DOHH2 (cell line): ENCODE data around the gene IL22RA2.

ENCODE experiments used
- H3F3A ChIP-seq: fragments of 200-600 bp; sonication (generic), shearing (Covaris generic); 2 replicates; pipeline ENCODE4 v1.6.0; 2016; ENCODE audit warnings: antibody characterized with exemption, mild to moderate bottlenecking; ENCODE audit not compliant: control insufficient read depth, insufficient read depth
- H3K27ac ChIP-seq: fragments of 200-600 bp; sonication (generic); 2 replicates; pipeline ENCODE4 v1.5.1; 2014; ENCODE audit warnings: low read depth, mild to moderate bottlenecking, low read length, moderate library complexity
- H3K27me3 ChIP-seq: fragments of 200-600 bp; sonication (generic); 2 replicates; pipeline ENCODE4 v1.6.1; 2014; ENCODE audit warnings: mild to moderate bottlenecking, low read length, mixed read lengths; ENCODE audit not compliant: control insufficient read depth
- H3K36me3 ChIP-seq: fragments of 200-600 bp; sonication (generic); 2 replicates; pipeline ENCODE4 v1.6.1; 2014; ENCODE audit warnings: mild to moderate bottlenecking, low read length, moderate library complexity, mixed read lengths; ENCODE audit not compliant: control insufficient read depth
- H3K4me1 ChIP-seq: fragments of 200-600 bp; sonication (generic); 2 replicates; pipeline ENCODE4 v1.6.1; 2014; ENCODE audit warnings: mild to moderate bottlenecking, low read length, mixed read lengths; ENCODE audit not compliant: control insufficient read depth
- H3K4me2 ChIP-seq: fragments of 200-600 bp; sonication (generic); 2 replicates; pipeline ENCODE4 v1.6.0; 2014; ENCODE audit warnings: mild to moderate bottlenecking, low read length, moderate library complexity
- H3K4me3 ChIP-seq: fragments of 200-600 bp; sonication (generic); 2 replicates; pipeline ENCODE4 v1.5.1; 2014; ENCODE audit warnings: mild to moderate bottlenecking, low read length, mixed read lengths
- H3K79me2 ChIP-seq: fragments of 200-600 bp; sonication (generic); 2 replicates; pipeline ENCODE4 v1.6.1; 2014; ENCODE audit warnings: mild to moderate bottlenecking, low read length, mixed read lengths; ENCODE audit not compliant: control insufficient read depth
- H3K9me2 ChIP-seq: fragments of 200-600 bp; sonication (generic); replicated peaks from 2 replicates; pipeline ENCODE4 v1.6.1; 2014; ENCODE audit warnings: mild to moderate bottlenecking, low read length, mixed read lengths; ENCODE audit not compliant: control insufficient read depth
- H3K9me3 ChIP-seq: fragments of 200-600 bp; sonication (generic); 2 replicates; pipeline ENCODE4 v1.6.1; 2014; ENCODE audit warnings: antibody characterized with exemption, low read length, mixed read lengths; ENCODE audit not compliant: control insufficient read depth, insufficient read depth
- H4K20me1 ChIP-seq: fragments of 200-600 bp; sonication (generic); 2 replicates; pipeline ENCODE4 v1.6.0; 2014; ENCODE audit warnings: low read depth, mild to moderate bottlenecking, antibody characterized with exemption, low read length, moderate library complexity; ENCODE audit not compliant: control insufficient read depth, insufficient read depth
- CTCF ChIP-seq: fragments of 200-600 bp; sonication (generic); IDR thresholded peaks from one replicate; pipeline ENCODE4 v1.5.1; 2014; ENCODE audit warnings: antibody characterized with exemption, mild to moderate bottlenecking, low read depth, low read length; ENCODE audit not compliant: poor library complexity, severe bottlenecking
- EZH2phosphoT487 ChIP-seq: fragments of 200-600 bp; sonication (generic); IDR thresholded peaks from 2 replicates; pipeline ENCODE4 v1.6.1; 2017; ENCODE audit warnings: borderline replicate concordance, mild to moderate bottlenecking, antibody characterized with exemption, low read length, moderate library complexity, mixed read lengths

IL22RA2 gene

GRCh38 chr6:137203256-137203655 lies 29.8 kb upstream of the IL22RA2 start:
- H3K9me2 ChIP-seq = no peaks in the 10 kb centered on the region
- H3K9me3 ChIP-seq = peaks cover 9% of the 10 kb centered on the region; the same call in 1 of the 2 replicates
- TF ChIP-seq EZH2phosphoT487 = no peak
- no peak for TF ChIP-seq CTCF
- H4K20me1 ChIP-seq = no peaks in the 10 kb centered on the region
- no peak overlapping the region for H3K27ac ChIP-seq
- no peaks in the 10 kb centered on the region for H3F3A ChIP-seq
- peaks cover 8% of the 10 kb centered on the region for H3K79me2 ChIP-seq
- no peak overlapping the region for H3K4me2 ChIP-seq
- H3K4me1 ChIP-seq = peaks cover 15% of the 10 kb centered on the region
- H3K4me3 ChIP-seq = no peak overlapping the region
- no peaks in the 10 kb centered on the region for H3K27me3 ChIP-seq
- H3K36me3 ChIP-seq = peaks cover 77% of the 10 kb centered on the region

DNA sequence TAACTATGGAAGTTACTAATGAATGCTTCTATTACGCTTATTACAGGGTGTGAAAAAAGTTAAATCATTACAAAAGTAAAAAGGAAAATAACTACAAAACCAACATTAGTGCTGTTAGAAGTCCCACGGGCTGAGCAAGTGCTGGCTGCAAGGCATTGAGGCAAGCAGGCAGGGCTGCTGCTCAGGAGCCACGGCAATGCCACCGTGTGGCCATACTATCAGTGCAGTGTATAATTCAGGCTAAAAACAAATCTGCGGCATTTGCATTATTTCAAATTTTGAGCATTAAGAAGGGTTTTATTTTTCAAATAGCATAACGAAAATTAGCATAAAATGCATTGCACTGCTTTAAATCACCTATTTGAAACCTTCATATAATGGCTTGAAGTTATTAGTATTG lies 28.6 kb upstream of the IL22RA2 start:
- H3K9me2 ChIP-seq = no peaks in the 10 kb centered on the region
- peaks cover 9% of the 10 kb centered on the region for H3K4me1 ChIP-seq
- no peaks in the 10 kb centered on the region for H3K9me3 ChIP-seq
- H3K36me3 ChIP-seq = peaks cover 81% of the 10 kb centered on the region
- H3K79me2 ChIP-seq = no peaks in the 10 kb centered on the region
- no peak overlapping the region for H3K27ac ChIP-seq
- no peaks in the 10 kb centered on the region for H3K27me3 ChIP-seq
- no peaks in the 10 kb centered on the region for H4K20me1 ChIP-seq
- H3K4me3 ChIP-seq = no peak overlapping the region
- TF ChIP-seq EZH2phosphoT487 = no peak
- TF ChIP-seq CTCF = peak; percentile 54
- H3F3A ChIP-seq = no peaks in the 10 kb centered on the region
- no peak overlapping the region for H3K4me2 ChIP-seq

GRCh38 chr6:137201006-137201405 lies 27.6 kb upstream of the IL22RA2 start:
- no peaks in the 10 kb centered on the region for H3K79me2 ChIP-seq
- 0 out of 2 replicates have a peak, but pooled peaks cover 3% of the 10 kb centered on the region for H3K4me1 ChIP-seq
- no peak overlapping the region for H3K4me3 ChIP-seq
- no peak overlapping the region for H3K27ac ChIP-seq
- H3K9me2 ChIP-seq = no peaks in the 10 kb centered on the region
- H4K20me1 ChIP-seq = no peaks in the 10 kb centered on the region
- H3K27me3 ChIP-seq = no peaks in the 10 kb centered on the region
- H3K4me2 ChIP-seq = no peak overlapping the region
- H3F3A ChIP-seq = no peaks in the 10 kb centered on the region
- no peak for TF ChIP-seq EZH2phosphoT487
- H3K9me3 ChIP-seq = no peaks in the 10 kb centered on the region
- H3K36me3 ChIP-seq = peaks cover 71% of the 10 kb centered on the region

DNA sequence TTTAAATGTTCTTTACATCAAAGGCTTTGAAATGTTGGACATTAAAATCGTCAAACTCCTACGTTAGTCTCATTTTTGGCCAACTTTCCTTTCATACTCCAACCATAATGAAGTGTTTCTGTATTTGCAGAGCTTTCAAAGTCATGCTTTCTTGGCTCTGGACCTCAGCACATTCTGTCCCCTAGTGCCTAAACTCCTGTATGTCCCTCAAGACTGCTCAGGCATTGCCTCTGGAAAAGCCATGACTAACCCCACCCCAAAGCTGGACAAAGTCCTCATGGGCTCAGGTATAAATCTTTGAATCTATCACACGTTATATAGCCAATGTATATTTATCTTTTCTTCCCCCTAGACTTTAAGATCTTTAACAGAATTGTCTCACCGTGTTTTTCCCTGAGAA lies 26.8 kb upstream of the IL22RA2 start:
- Histone ChIP-seq H3K79me2 (no peaks in the 10 kb centered on the region), H4K20me1 (no peaks in the 10 kb centered on the region), H3K27me3 (no peaks in the 10 kb centered on the region), H3K9me2 (no peaks in the 10 kb centered on the region), H3K36me3 (peaks cover 64% of the 10 kb centered on the region), H3K4me1 (0 out of 2 replicates have a peak, but pooled peaks cover 3% of the 10 kb centered on the region), H3F3A (no peaks in the 10 kb centered on the region), H3K9me3 (no peaks in the 10 kb centered on the region), H3K4me2 (no peak overlapping the region), H3K4me3 (no peak overlapping the region), H3K27ac (no peak overlapping the region)
- TF ChIP-seq CTCF (no peak), EZH2phosphoT487 (no peak)
